Muscle of leg (tissue), 11 donors: ENCODE data around the gene CHST3. TPM values are rescaled to one million over a fixed set of nuclear protein-coding genes. Genes with fewer than 3 reads are reported as not detected.

Experiments used
- DNase-seq: peaks from one replicate; pipeline ENCODE4 v3.0.0; 2013
- H3K27ac ChIP-seq: one replicate; pipeline ENCODE4 v1.5.1; 2013; ENCODE audit warnings: mild to moderate bottlenecking, low read length, control low read depth
- H3K27me3 ChIP-seq: one replicate; pipeline ENCODE4 v1.6.1; 2013; ENCODE audit warnings: low read length; ENCODE audit not compliant: control insufficient read depth, insufficient read depth
- H3K36me3 ChIP-seq: one replicate; pipeline ENCODE4 v1.6.1; 2013; ENCODE audit warnings: low read length; ENCODE audit not compliant: control insufficient read depth, insufficient read depth
- H3K4me1 ChIP-seq: one replicate; pipeline ENCODE4 v1.6.1; 2013; ENCODE audit warnings: low read length; ENCODE audit not compliant: control insufficient read depth, insufficient read depth
- H3K4me3 ChIP-seq: one replicate; pipeline ENCODE4 v1.5.1; 2013; ENCODE audit warnings: low read length, control low read depth
- H3K9me3 ChIP-seq: replicated peaks from 2 replicates; pipeline ENCODE4 v1.6.1; 2013; ENCODE audit warnings: low read depth, low read length; ENCODE audit not compliant: control insufficient read depth
- WGBS: methylation state at CpG from one replicate; pipeline ENCODE4 v1.1.5; 2013; ENCODE audit warnings: missing lambda C conversion rate; ENCODE audit not compliant: insufficient coverage; 5-methylcytosine and 5-hydroxymethylcytosine counted together
- polyA plus RNA-seq, 8 donors: library from polyadenylated mRNA; unstranded; fragments of 120-200 nt; gene quantifications; one replicate each; pipeline versions ENCODE4 v1.2.1 to v1.2.3, GENCODE V29; 2013; ENCODE audit warnings: inconsistent platforms in 1 of 8, low replicate concordance in 1 of 8; ENCODE audit not compliant: insufficient read length in 8 of 8, insufficient read depth in 1 of 8
- total RNA-seq: library from RNA; stranded (reverse); fragments of 120-200 nt; gene quantifications from one replicate; pipeline ENCODE4 v1.2.4, GENCODE V29; 2013

The CHST3 gene
- total and polyA plus RNA-seq, 9 donors, result 10.2 to 19.0 (median 13.1) TPM

DNA sequence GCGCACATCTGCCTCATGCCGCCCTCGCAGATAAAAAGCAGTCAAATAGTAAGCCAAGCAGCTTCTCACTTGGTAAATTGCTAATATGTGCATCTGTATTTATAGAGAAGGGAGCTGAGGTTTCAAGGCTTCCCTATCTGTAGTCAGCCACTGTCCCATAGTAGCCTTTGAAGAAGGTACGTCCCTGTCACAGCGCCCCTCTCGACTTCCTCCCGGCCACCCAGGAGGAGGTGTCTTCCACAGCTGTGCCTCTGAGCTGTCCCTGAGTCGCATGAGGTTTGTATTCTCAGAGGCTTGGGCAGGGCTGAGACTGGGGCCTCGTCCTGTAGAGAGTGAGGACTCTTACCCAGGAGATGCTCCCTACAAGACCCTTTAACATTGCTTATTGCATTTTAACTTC lies 75.2 kb downstream of the CHST3 start:
- no peaks in the 10 kb centered on the region for H3K9me3 ChIP-seq
- H3K27me3 ChIP-seq, result no peaks in the 10 kb centered on the region
- no peak overlapping the region for H3K4me3 ChIP-seq
- no peaks in the 10 kb centered on the region for H3K36me3 ChIP-seq
- 52% methylated on average over 4 of the region's 9 CpGs for WGBS
- H3K27ac ChIP-seq, result no peak overlapping the region
- peaks cover 2% of the 10 kb centered on the region for H3K4me1 ChIP-seq
- DNase-seq, result no peak

DNA sequence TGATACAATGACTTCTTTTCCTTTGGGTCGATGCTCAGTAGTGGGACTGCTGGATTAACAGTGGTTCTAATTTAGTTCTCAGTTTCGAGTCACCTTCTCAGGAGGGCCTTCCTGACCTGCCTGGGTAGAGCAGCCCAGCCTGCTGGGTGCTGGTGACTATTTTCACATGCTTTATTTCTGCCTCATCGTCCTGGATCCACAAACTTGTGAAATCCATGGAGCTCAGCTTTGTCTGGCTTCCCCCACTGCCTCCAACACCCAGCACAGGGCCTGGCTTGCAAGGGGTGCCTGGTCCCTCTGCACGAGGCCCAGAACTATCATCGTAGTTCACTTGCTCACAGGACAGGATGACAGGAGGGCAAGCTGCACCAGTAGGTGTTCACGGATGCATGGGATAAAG lies 77.3 kb downstream of the CHST3 start:
- Histone ChIP-seq H3K4me3 (no peak overlapping the region), H3K27ac (no peak overlapping the region), H3K27me3 (no peaks in the 10 kb centered on the region), H3K36me3 (no peaks in the 10 kb centered on the region), H3K9me3 (peaks cover 2% of the 10 kb centered on the region), H3K4me1 (peaks cover 7% of the 10 kb centered on the region)
- DNase-seq, result no peak
- 74% methylated on average over 5 of the region's 6 CpGs for WGBS

GRCh38 chr10:72043016-72043834 lies 79.0 kb downstream of the CHST3 start:
- peaks cover 7% of the 10 kb centered on the region for H3K4me1 ChIP-seq
- WGBS, result 89% methylated on average over 5 of the region's 10 CpGs
- peaks cover 3% of the 10 kb centered on the region for H3K9me3 ChIP-seq
- no peak overlapping the region for H3K27ac ChIP-seq
- no peak for DNase-seq
- no peaks in the 10 kb centered on the region for H3K36me3 ChIP-seq
- no peaks in the 10 kb centered on the region for H3K27me3 ChIP-seq
- H3K4me3 ChIP-seq, result no peak overlapping the region

- H3K4me1 ChIP-seq, result peaks cover 7% of the 10 kb centered on the region
- DNase-seq, result peak; percentile 48
- WGBS, result 54% methylated on average over 17 of the region's 17 CpGs
- H3K4me3 ChIP-seq, result no peak overlapping the region
- H3K36me3 ChIP-seq, result no peaks in the 10 kb centered on the region
- peaks cover 5% of the 10 kb centered on the region for H3K9me3 ChIP-seq
- H3K27ac ChIP-seq, result no peak overlapping the region
- H3K27me3 ChIP-seq, result no peaks in the 10 kb centered on the region
Measured at GRCh38 chr10:72044417-72045041, 80.3 kb downstream of the CHST3 start.

- Histone ChIP-seq H3K4me3 (no peak overlapping the region), H3K27me3 (no peaks in the 10 kb centered on the region), H3K27ac (no peak overlapping the region), H3K36me3 (no peaks in the 10 kb centered on the region), H3K9me3 (peaks cover 6% of the 10 kb centered on the region), H3K4me1 (peaks cover 7% of the 10 kb centered on the region)
- WGBS, result no CpG with 5 or more reads among the region's 2 CpGs
- DNase-seq, result no peak
Measured at GRCh38 chr10:72045586-72045985, 81.4 kb downstream of the CHST3 start.

- Histone ChIP-seq H3K4me3 (no peak overlapping the region), H3K36me3 (no peaks in the 10 kb centered on the region), H3K27me3 (no peaks in the 10 kb centered on the region), H3K27ac (no peak overlapping the region), H3K9me3 (peaks cover 6% of the 10 kb centered on the region), H3K4me1 (peaks cover 7% of the 10 kb centered on the region)
- WGBS, result 3% methylated on average over 5 of the region's 12 CpGs
- DNase-seq, result peak; percentile 97
Measured at GRCh38 chr10:72048450-72049124, 84.4 kb downstream of the CHST3 start.

DNA sequence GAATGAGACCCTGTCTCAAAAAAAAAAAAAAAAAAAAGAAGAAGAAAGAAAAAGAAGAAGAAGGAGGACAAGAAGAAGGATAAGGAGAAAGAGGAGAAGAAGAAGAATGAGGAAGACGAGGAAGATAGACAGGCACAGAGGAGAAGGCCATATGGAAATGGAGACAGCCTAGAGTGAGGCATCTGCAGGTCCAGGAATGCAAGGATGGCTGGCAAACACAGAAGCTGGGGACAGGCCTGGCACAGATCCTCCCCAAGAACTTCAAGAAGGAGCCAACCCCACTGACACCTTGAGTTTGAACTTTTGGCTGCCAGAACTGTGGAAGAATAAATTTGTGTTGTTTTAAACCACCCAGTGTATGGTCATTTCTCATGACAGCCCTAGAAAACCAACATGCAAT lies 85.3 kb downstream of the CHST3 start:
- no peaks in the 10 kb centered on the region for H3K27me3 ChIP-seq
- H3K4me1 ChIP-seq, result peaks cover 4% of the 10 kb centered on the region
- no peak overlapping the region for H3K4me3 ChIP-seq
- H3K36me3 ChIP-seq, result no peaks in the 10 kb centered on the region
- H3K27ac ChIP-seq, result no peak overlapping the region
- H3K9me3 ChIP-seq, result peaks cover 6% of the 10 kb centered on the region
- DNase-seq, result no peak
- WGBS, result 43% methylated on average over 1 of the region's 1 CpG

DNA sequence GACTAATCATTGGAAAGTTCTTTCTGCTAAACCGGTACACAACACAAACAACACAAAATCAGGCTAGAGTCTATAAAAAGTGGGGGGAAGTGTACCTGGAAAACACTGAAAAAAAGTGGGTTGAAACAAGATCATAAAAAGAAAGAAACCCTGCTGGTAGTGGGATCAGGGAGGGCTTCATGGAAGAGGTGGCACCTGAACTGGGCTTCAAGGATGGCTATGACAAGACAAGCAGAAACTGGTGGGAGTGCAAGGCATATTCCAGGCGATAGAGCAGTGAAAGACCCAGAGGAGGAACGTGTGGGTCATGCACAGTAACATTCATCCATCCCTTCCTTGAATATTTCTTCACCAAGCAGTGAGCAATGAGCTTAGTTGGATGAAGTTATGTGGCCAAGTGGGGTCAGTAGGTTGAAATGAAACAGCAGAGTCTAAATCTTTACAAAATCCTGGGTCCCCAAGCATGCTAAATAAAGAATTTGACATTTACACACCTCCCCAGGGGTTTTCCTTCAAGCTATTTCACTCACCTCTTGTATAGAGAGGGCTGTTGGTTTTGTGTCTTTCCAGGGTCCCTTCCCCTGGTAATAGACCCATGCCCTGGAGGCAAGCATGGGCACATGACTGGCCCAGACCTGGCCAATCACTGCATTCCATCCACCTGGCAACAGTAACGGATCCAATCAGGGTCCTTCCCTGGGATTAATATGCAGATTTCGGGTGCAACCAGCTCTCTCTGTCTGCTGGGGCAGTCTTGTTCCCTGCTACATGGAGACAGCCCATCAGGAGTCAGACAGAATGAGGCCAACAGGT lies 86.0 kb downstream of the CHST3 start:
- no peak overlapping the region for H3K4me3 ChIP-seq
- WGBS, result 70% methylated on average over 2 of the region's 5 CpGs
- no peaks in the 10 kb centered on the region for H3K4me1 ChIP-seq
- no peaks in the 10 kb centered on the region for H3K27me3 ChIP-seq
- no peaks in the 10 kb centered on the region for H3K36me3 ChIP-seq
- H3K9me3 ChIP-seq, result peaks cover 6% of the 10 kb centered on the region
- no peak overlapping the region for H3K27ac ChIP-seq
- DNase-seq, result no peak

DNA sequence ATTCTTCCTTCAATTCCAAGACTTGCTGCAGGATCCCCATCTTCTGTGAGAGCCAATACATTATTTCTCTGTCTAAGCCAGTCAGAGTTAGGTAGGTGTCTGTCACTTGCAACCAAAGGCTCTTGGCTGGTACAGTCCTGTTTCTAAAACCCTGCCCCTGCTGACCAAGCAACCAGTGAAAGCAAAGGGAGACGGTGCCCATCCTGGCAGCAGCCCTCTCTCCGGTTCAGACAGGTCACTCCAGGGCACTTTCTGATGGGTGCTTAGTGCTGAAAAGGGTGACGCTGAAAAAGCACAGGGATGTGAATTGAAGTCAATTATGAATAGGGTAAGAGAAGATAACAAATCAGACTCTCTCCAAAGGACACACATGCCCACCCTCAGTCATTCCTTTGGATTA lies 86.7 kb downstream of the CHST3 start:
- 100% methylated on average over 1 of the region's 3 CpGs for WGBS
- no peaks in the 10 kb centered on the region for H3K4me1 ChIP-seq
- DNase-seq, result no peak

More for the DNA sequence above, 86.7 kb downstream of the CHST3 start:
- no peak overlapping the region for H3K27ac ChIP-seq
- no peaks in the 10 kb centered on the region for H3K27me3 ChIP-seq
- H3K4me3 ChIP-seq, result no peak overlapping the region
- H3K9me3 ChIP-seq, result peaks cover 6% of the 10 kb centered on the region
- H3K36me3 ChIP-seq, result no peaks in the 10 kb centered on the region
